Liver (tissue), 9 donors: ENCODE measurements around the gene FAM185A. TPM values are rescaled to one million over a fixed set of nuclear protein-coding genes. Genes with fewer than 3 reads are reported as not detected.

Source experiments
- DNase-seq: peaks from one replicate; pipeline ENCODE4 v3.0.0-alpha.2; 2017; ENCODE audit warnings: low spot score
- H3K27ac ChIP-seq, 2 donors: one replicate each; pipeline ENCODE4 v1.7.0; 2013; ENCODE audit warnings: inconsistent platforms in 2 of 2, low read length in 2 of 2, control low read depth in 1 of 2, low read depth in 1 of 2, mild to moderate bottlenecking in 1 of 2
- H3K27me3 ChIP-seq, 4 donors: one replicate each; pipeline versions ENCODE4 v1.6.1 to v1.7.0; 2013; ENCODE audit warnings: low read length in 3 of 4, inconsistent platforms in 1 of 4, mild to moderate bottlenecking in 1 of 4, moderate library complexity in 1 of 4; ENCODE audit not compliant: control insufficient read depth in 4 of 4, insufficient read depth in 4 of 4
- H3K36me3 ChIP-seq, 4 donors: one replicate each; pipeline versions ENCODE4 v1.6.1 to v1.7.0; 2013; ENCODE audit warnings: low read length in 3 of 4, mild to moderate bottlenecking in 3 of 4, low read depth in 1 of 4, moderate library complexity in 1 of 4; ENCODE audit not compliant: control insufficient read depth in 4 of 4, insufficient read depth in 3 of 4
- H3K4me1 ChIP-seq, 4 donors: one replicate each; pipeline versions ENCODE4 v1.6.1 to v1.7.0; 2013; ENCODE audit warnings: low read length in 3 of 4, mild to moderate bottlenecking in 3 of 4, moderate library complexity in 1 of 4; ENCODE audit not compliant: control insufficient read depth in 4 of 4, insufficient read depth in 4 of 4
- H3K4me3 ChIP-seq, 3 donors: one replicate each; pipeline versions ENCODE4 v1.6.1 to v1.7.0; 2013; ENCODE audit warnings: low read length in 3 of 3, control low read depth in 1 of 3, low read depth in 1 of 3, mild to moderate bottlenecking in 1 of 3
- H3K9ac ChIP-seq, 2 donors: one replicate each; pipeline ENCODE4 v1.7.0; 2013; ENCODE audit warnings: low read length in 2 of 2, mild to moderate bottlenecking in 2 of 2, moderate library complexity in 2 of 2, control low read depth in 1 of 2, low read depth in 1 of 2
- H3K9me3 ChIP-seq, 4 donors: one replicate each; pipeline versions ENCODE4 v1.6.1 to v1.7.0; 2013; ENCODE audit warnings: low read length in 3 of 4; ENCODE audit not compliant: control insufficient read depth in 4 of 4
- EGR1 ChIP-seq, 2 donors: IDR thresholded peaks; 2 replicates each; pipeline ENCODE4 v1.6.1; 2016 to 2018; ENCODE audit warnings: antibody characterized with exemption in 2 of 2, low read depth in 2 of 2
- FOXA1 ChIP-seq: IDR thresholded peaks from 2 replicates; pipeline ENCODE4 v1.6.1; 2016; ENCODE audit warnings: antibody characterized with exemption
- FOXA2 ChIP-seq: IDR thresholded peaks from 2 replicates; pipeline ENCODE4 v1.6.1; 2016; ENCODE audit warnings: antibody characterized with exemption
- GABPA ChIP-seq, 2 donors: IDR thresholded peaks in 1 of 2; conservative IDR thresholded peaks in 1 of 2; 2 replicates each; pipeline ENCODE4 v1.6.1; 2016; ENCODE audit warnings: antibody characterized with exemption in 2 of 2, mild to moderate bottlenecking in 1 of 2, moderate library complexity in 1 of 2
- HNF4A ChIP-seq, 2 donors: conservative IDR thresholded peaks; 2 replicates each; pipeline ENCODE4 v1.6.1; 2016; ENCODE audit warnings: antibody characterized with exemption in 2 of 2, mild to moderate bottlenecking in 2 of 2
- HNF4G ChIP-seq: IDR thresholded peaks from 2 replicates; pipeline ENCODE4 v1.6.1; 2016; ENCODE audit warnings: antibody characterized with exemption
- JUND ChIP-seq, 2 donors: IDR thresholded peaks; 2 replicates each; pipeline ENCODE4 v1.6.1; 2016; ENCODE audit warnings: antibody characterized with exemption in 2 of 2
- NR2F2 ChIP-seq: IDR thresholded peaks from 2 replicates; pipeline ENCODE4 v1.6.1; 2016; ENCODE audit warnings: antibody characterized with exemption
- RAD21 ChIP-seq, 2 donors: IDR thresholded peaks; 2 replicates each; pipeline ENCODE4 v1.6.1; 2016; ENCODE audit warnings: antibody characterized with exemption in 2 of 2, mild to moderate bottlenecking in 2 of 2
- RXRA ChIP-seq, 2 donors: IDR thresholded peaks; 2 replicates each; pipeline ENCODE4 v1.6.1; 2017 to 2018; ENCODE audit warnings: antibody characterized with exemption in 2 of 2, mild to moderate bottlenecking in 1 of 2
- SP1 ChIP-seq: IDR thresholded peaks from 2 replicates; pipeline ENCODE4 v1.6.1; 2018; ENCODE audit warnings: antibody characterized with exemption, mild to moderate bottlenecking
- TAF1 ChIP-seq: conservative IDR thresholded peaks from 2 replicates; pipeline ENCODE4 v1.6.1; 2016; ENCODE audit warnings: antibody characterized with exemption, mild to moderate bottlenecking
- YY1 ChIP-seq: IDR thresholded peaks from 2 replicates; pipeline ENCODE4 v1.6.1; 2016; ENCODE audit warnings: antibody characterized with exemption, mild to moderate bottlenecking
- WGBS: extraction: QIAGEN DNeasy Blood & Tissue Kit; methylation state at CpG from one replicate; pipeline ENCODE4 v1.1.7; 2013; 5-methylcytosine and 5-hydroxymethylcytosine counted together
- polyA plus RNA-seq, 2 donors: library from polyadenylated mRNA; stranded (reverse) in 1 of 2; unstranded in 1 of 2; fragments of 200-250 nt in 1 of 2; fragments of >200 nt in 1 of 2; fragmentation: Nextera tagmentation in 1 of 2; extraction: Ambion mirVana in 1 of 2; gene quantifications; one replicate each; pipeline versions ENCODE4 v1.2.1 to v1.2.3, GENCODE V29; 2013 to 2015
- total RNA-seq, 2 donors: library from RNA; depleted of rRNA; stranded (reverse); fragments of >200 nt; gene quantifications; one replicate each; pipeline ENCODE4 v1.2.3, GENCODE V29; 2014
- TF ChIP-seq, protein P1 (sequence below): IDR thresholded peaks from 2 replicates; pipeline ENCODE4 v1.6.1; 2016; ENCODE audit warnings: antibody characterized with exemption
- TF ChIP-seq, protein P2 (sequence below): fragments of 150-350 bp; IDR thresholded peaks from 2 replicates; pipeline ENCODE4 v1.5.1; 2017; ENCODE audit warnings: improper control_type of control experiment, low read depth, low read length; ENCODE audit not compliant: missing input control
- TF ChIP-seq, protein P3 (sequence below): IDR thresholded peaks from 2 replicates; pipeline ENCODE4 v1.6.1; 2016; ENCODE audit warnings: antibody characterized with exemption
- TF ChIP-seq, protein P4 (sequence below): IDR thresholded peaks from 2 replicates; pipeline ENCODE4 v1.6.1; 2016; ENCODE audit warnings: antibody characterized with exemption, mild to moderate bottlenecking
- TF ChIP-seq, protein P5 (sequence below): IDR thresholded peaks from 2 replicates; pipeline ENCODE4 v1.6.1; 2016; ENCODE audit warnings: antibody characterized with exemption
- donor health status: healthy.
- donor health status: healthy.
- donor health status: healthy.
- donor health status: healthy.
- donor health status: healthy.

Gene FAM185A
- total and polyA plus RNA-seq, 4 donors, result 6.3 to 20.7 (median 7.3) TPM

DNA sequence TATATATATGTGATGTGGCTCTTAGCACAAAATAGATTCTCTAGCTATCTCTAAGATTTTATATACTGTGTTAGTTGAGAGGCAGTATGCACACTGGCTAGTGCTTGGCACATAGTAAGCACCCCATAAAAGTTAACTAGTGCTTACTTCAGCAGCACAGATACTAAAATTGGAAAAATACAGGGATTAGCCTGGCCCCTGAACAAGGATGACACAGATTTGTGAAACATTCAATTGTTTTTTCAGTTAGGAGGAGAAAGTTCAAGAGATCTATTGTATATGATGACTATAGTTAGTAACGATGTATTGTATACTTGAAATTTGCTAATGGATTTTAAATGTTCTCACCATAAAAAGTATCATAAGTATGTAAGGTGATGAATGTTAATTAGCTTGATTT, 85.7 kb downstream of the FAM185A start:
- no peak overlapping the region for H3K4me3 ChIP-seq
- H3K9me3 ChIP-seq, result no peaks in the 10 kb centered on the region
- WGBS, result 95% methylated on average over 1 of the region's 1 CpG
- no peaks in the 10 kb centered on the region for H3K27me3 ChIP-seq
- H3K4me1 ChIP-seq, result no peaks in the 10 kb centered on the region
- no peak overlapping the region for H3K27ac ChIP-seq
- DNase-seq, result no peak
- no peak overlapping the region for H3K9ac ChIP-seq
- peaks cover 0 to 4% (median 4%) of the 10 kb centered on the region in 4 donors for H3K36me3 ChIP-seq
- TF ChIP-seq JUND (IDR thresholded peaks at IDR 0.05) (no peak), GABPA (IDR thresholded peaks at IDR 0.05 in 1 of 2, conservative IDR thresholded peaks at IDR 0.05 in 1 of 2) (no peak), EGR1 (IDR thresholded peaks at IDR 0.05; ENCODE audit: low read depth in 2 of 2) (no peak), RXRA (IDR thresholded peaks at IDR 0.05) (no peak), TAF1 (no peak), FOXA1 (no peak), HNF4G (no peak), SP1 (no peak), HNF4A (conservative IDR thresholded peaks at IDR 0.05) (no peak), NR2F2 (no peak), YY1 (no peak), FOXA2 (no peak), RAD21 (IDR thresholded peaks at IDR 0.05) (no peak)
- TF ChIP-seq, protein P1, sequence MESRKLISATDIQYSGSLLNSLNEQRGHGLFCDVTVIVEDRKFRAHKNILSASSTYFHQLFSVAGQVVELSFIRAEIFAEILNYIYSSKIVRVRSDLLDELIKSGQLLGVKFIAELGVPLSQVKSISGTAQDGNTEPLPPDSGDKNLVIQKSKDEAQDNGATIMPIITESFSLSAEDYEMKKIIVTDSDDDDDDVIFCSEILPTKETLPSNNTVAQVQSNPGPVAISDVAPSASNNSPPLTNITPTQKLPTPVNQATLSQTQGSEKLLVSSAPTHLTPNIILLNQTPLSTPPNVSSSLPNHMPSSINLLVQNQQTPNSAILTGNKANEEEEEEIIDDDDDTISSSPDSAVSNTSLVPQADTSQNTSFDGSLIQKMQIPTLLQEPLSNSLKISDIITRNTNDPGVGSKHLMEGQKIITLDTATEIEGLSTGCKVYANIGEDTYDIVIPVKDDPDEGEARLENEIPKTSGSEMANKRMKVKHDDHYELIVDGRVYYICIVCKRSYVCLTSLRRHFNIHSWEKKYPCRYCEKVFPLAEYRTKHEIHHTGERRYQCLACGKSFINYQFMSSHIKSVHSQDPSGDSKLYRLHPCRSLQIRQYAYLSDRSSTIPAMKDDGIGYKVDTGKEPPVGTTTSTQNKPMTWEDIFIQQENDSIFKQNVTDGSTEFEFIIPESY, result no peak
- TF ChIP-seq, protein P2, sequence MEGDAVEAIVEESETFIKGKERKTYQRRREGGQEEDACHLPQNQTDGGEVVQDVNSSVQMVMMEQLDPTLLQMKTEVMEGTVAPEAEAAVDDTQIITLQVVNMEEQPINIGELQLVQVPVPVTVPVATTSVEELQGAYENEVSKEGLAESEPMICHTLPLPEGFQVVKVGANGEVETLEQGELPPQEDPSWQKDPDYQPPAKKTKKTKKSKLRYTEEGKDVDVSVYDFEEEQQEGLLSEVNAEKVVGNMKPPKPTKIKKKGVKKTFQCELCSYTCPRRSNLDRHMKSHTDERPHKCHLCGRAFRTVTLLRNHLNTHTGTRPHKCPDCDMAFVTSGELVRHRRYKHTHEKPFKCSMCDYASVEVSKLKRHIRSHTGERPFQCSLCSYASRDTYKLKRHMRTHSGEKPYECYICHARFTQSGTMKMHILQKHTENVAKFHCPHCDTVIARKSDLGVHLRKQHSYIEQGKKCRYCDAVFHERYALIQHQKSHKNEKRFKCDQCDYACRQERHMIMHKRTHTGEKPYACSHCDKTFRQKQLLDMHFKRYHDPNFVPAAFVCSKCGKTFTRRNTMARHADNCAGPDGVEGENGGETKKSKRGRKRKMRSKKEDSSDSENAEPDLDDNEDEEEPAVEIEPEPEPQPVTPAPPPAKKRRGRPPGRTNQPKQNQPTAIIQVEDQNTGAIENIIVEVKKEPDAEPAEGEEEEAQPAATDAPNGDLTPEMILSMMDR, result no peak
- TF ChIP-seq, protein P3, sequence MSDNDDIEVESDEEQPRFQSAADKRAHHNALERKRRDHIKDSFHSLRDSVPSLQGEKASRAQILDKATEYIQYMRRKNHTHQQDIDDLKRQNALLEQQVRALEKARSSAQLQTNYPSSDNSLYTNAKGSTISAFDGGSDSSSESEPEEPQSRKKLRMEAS, result no peak
- TF ChIP-seq, protein P4, sequence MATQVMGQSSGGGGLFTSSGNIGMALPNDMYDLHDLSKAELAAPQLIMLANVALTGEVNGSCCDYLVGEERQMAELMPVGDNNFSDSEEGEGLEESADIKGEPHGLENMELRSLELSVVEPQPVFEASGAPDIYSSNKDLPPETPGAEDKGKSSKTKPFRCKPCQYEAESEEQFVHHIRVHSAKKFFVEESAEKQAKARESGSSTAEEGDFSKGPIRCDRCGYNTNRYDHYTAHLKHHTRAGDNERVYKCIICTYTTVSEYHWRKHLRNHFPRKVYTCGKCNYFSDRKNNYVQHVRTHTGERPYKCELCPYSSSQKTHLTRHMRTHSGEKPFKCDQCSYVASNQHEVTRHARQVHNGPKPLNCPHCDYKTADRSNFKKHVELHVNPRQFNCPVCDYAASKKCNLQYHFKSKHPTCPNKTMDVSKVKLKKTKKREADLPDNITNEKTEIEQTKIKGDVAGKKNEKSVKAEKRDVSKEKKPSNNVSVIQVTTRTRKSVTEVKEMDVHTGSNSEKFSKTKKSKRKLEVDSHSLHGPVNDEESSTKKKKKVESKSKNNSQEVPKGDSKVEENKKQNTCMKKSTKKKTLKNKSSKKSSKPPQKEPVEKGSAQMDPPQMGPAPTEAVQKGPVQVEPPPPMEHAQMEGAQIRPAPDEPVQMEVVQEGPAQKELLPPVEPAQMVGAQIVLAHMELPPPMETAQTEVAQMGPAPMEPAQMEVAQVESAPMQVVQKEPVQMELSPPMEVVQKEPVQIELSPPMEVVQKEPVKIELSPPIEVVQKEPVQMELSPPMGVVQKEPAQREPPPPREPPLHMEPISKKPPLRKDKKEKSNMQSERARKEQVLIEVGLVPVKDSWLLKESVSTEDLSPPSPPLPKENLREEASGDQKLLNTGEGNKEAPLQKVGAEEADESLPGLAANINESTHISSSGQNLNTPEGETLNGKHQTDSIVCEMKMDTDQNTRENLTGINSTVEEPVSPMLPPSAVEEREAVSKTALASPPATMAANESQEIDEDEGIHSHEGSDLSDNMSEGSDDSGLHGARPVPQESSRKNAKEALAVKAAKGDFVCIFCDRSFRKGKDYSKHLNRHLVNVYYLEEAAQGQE, result no peak
- TF ChIP-seq, protein P5, sequence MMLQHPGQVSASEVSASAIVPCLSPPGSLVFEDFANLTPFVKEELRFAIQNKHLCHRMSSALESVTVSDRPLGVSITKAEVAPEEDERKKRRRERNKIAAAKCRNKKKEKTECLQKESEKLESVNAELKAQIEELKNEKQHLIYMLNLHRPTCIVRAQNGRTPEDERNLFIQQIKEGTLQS, result no peak
